ENCODE results near the gene TTLL11. TPM values are rescaled to one million over a fixed set of nuclear protein-coding genes. Genes with fewer than 3 reads are reported as not detected.

The TTLL11 gene
- total and polyA plus RNA-seq, 2 of the 8 experiments (the other 6 are each of a cell fraction or from before 2014, with no cell fraction given), result 0.56 to 0.80 TPM

DNA sequence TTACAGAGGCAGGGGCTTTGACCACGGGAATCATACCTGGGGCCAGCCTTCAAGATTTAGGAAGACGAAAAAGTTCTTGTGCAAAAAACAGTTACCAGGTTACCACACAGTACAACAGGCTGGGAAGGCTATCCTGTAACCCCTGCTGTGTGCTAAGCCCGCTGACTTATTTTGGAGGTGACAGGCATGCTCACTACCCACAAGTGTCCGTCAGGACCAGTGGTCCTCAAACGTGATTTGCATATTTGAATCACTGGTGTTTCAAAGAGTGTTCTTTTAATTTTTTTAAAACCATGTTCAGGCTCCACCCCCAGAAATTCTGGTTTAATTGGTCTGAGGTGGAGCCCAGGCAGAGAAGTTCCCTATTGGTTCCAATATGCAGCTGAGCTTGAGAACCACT, 146.6 kb downstream of the TTLL11 start:
- Histone ChIP-seq H2AFZ (ENCODE audit: low read length) (no peak overlapping the region), H4K5ac (ENCODE audit: insufficient read length, low read depth, low read length) (no peak overlapping the region), H3K4me1 (replicated peaks in 1 of 4; ENCODE audit: control insufficient read depth in 3 of 4, insufficient read depth in 4 of 4, low read length in 3 of 4) (peaks cover 1 to 9% (median 5%) of the 10 kb centered on the region in 4 experiments; a peak in 6 of 7 replicates), H2BK20ac (ENCODE audit: low read length) (no peak overlapping the region), H3K18ac (ENCODE audit: extremely low read depth, low read length) (no peak overlapping the region), H3K79me1 (ENCODE audit: low read depth, low read length) (no peaks in the 10 kb centered on the region; the same call in 1 of the 2 replicates), H3K27ac (ENCODE audit: low read depth, low read length) (no peak overlapping the region), H3K9ac (replicated peaks in 1 of 4; ENCODE audit: extremely low read depth in 1 of 4, low read depth in 3 of 4, low read length in 3 of 4) (no peak overlapping the region), H2BK120ac (replicated peaks; ENCODE audit: low read depth, low read length) (no peak overlapping the region), H3K23ac (ENCODE audit: insufficient read length) (no peak overlapping the region), H3K23me2 (ENCODE audit: low read depth, low read length) (no peaks in the 10 kb centered on the region), H2BK5ac (ENCODE audit: low read depth, low read length) (no peak overlapping the region), H4K20me1 (replicated peaks in 1 of 2; ENCODE audit: control insufficient read depth in 1 of 2, insufficient read depth in 2 of 2, low read length in 2 of 2) (no peaks in the 10 kb centered on the region), H3K36me3 (ENCODE audit: control insufficient read depth in 2 of 4, insufficient read depth in 4 of 4, low read length in 3 of 4) (no peaks in the 10 kb centered on the region), H3K56ac (replicated peaks; ENCODE audit: insufficient read length, low read depth, low read length) (no peak overlapping the region), H3K4me2 (ENCODE audit: insufficient read depth in 1 of 2, low read depth in 2 of 2, low read length in 2 of 2) (no peak overlapping the region), H3K9me3 (ENCODE audit: insufficient read depth in 2 of 2, low read depth in 1 of 2, low read length in 1 of 2) (no peaks in the 10 kb centered on the region), H3K27me3 (replicated peaks in 1 of 4; ENCODE audit: control insufficient read depth in 3 of 4, extremely low read depth in 1 of 4, insufficient read depth in 3 of 4, low read length in 3 of 4) (no peaks in the 10 kb centered on the region), H3K4me3 (ENCODE audit: extremely low read depth in 1 of 4, insufficient read depth in 2 of 4, low read depth in 3 of 4, low read length in 4 of 4) (no peak overlapping the region), H3K79me2 (ENCODE audit: control insufficient read depth in 1 of 2, insufficient read depth in 2 of 2, low read length in 2 of 2) (no peaks in the 10 kb centered on the region), H3K14ac (ENCODE audit: insufficient read length) (no peak overlapping the region), H3K4ac (replicated peaks; ENCODE audit: insufficient read length, low read depth, low read length) (no peak overlapping the region), H2AK5ac (ENCODE audit: low read depth, low read length) (no peak overlapping the region), H2BK15ac (ENCODE audit: low read length) (no peak overlapping the region), H4K8ac (ENCODE audit: extremely low read depth, insufficient read depth, low read length) (no peak overlapping the region), H4K91ac (replicated peaks; ENCODE audit: insufficient read length, low read length) (no peak overlapping the region), H2BK12ac (ENCODE audit: low read depth, low read length) (no peak overlapping the region)
- CTCF ChIA-PET (ENCODE audit: partially characterized antibody), result interaction anchor here (0.6 to 1.6 kb wide), 5 partner anchors 11 to 82 kb away, joined by 3 to 6 read pairs (median 3); no protein-coding TSS in a partner anchor
- DNase-seq (ENCODE audit: low read depth in 1 of 2, low spot score in 2 of 2) (no peak), FAIRE-seq (no peak)
- POLR2A ChIA-PET (ENCODE audit: partially characterized antibody), result no interaction called here
- 85% methylated on average over 5 of the region's 5 CpGs; no CpG with 5 or more reads in 1 of the 2 experiments for WGBS, 2 experiments (ENCODE audit: extremely low coverage in 1 of 2, insufficient coverage in 1 of 2, insufficient read length in 1 of 2, insufficient replicate concordance in 2 of 2, low coverage in 1 of 2, low lambda C conversion rate in 2 of 2, missing lambda C conversion rate in 1 of 2)
- TF ChIP-seq TEAD4 (IDR thresholded peaks at IDR 0.05; ENCODE audit: low read depth, low read length) (no peak), RFX5 (IDR thresholded peaks at IDR 0.05; ENCODE audit: borderline replicate concordance, low read depth, low read length) (no peak), SAP30 (IDR thresholded peaks at IDR 0.05; ENCODE audit: insufficient read depth, insufficient replicate concordance, low read length) (no peak), BACH1 (IDR thresholded peaks at IDR 0.05; ENCODE audit: low read length) (no peak), GTF2F1 (IDR thresholded peaks at IDR 0.05; ENCODE audit: borderline replicate concordance, low read depth, low read length) (no peak), EGR1 (IDR thresholded peaks at IDR 0.05; ENCODE audit: borderline replicate concordance, low read depth, low read length) (no peak), TBP (IDR thresholded peaks at IDR 0.05; ENCODE audit: low read depth, low read length) (no peak), NRF1 (IDR thresholded peaks at IDR 0.05; ENCODE audit: low read depth, low read length) (no peak), HDAC2 (IDR thresholded peaks at IDR 0.05; ENCODE audit: borderline replicate concordance in 1 of 2, low read depth in 2 of 2, low read length in 2 of 2) (no peak), CREB1 (IDR thresholded peaks at IDR 0.05) (no peak), TAF1 (IDR thresholded peaks at IDR 0.05; ENCODE audit: low read depth, low read length) (no peak), RNF2 (IDR thresholded peaks at IDR 0.05; ENCODE audit: borderline replicate concordance, low read depth, low read length, missing control alignments, poor library complexity, severe bottlenecking) (no peak)
- TF ChIP-seq, protein P1, sequence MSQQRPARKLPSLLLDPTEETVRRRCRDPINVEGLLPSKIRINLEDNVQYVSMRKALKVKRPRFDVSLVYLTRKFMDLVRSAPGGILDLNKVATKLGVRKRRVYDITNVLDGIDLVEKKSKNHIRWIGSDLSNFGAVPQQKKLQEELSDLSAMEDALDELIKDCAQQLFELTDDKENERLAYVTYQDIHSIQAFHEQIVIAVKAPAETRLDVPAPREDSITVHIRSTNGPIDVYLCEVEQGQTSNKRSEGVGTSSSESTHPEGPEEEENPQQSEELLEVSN (IDR thresholded peaks at IDR 0.05), result no peak
- TF ChIP-seq, protein P2, sequence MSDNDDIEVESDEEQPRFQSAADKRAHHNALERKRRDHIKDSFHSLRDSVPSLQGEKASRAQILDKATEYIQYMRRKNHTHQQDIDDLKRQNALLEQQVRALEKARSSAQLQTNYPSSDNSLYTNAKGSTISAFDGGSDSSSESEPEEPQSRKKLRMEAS (IDR thresholded peaks at IDR 0.05), result no peak

Data from H1 (cell line).